OCI-LY7 (cell line): Measurements from ENCODE around the gene TK1. TPM values are rescaled to one million over a fixed set of nuclear protein-coding genes. Genes with fewer than 3 reads are reported as not detected.

Experiments used
- BruUV-seq: library from RNA; stranded (reverse); fragments of 400-500 nt; replicated peaks from 2 replicates; lab custom pipeline; 2021; lab: Mats Ljungman, UMichigan
- CTCF ChIA-PET: fragments of 300-600 bp; sonication (Branson Sonifier 250); formaldehyde crosslinking; loops from one replicate; lab custom pipeline; 2022; ENCODE audit warnings: antibody characterized with exemption; ENCODE audit not compliant: unreplicated experiment; lab: Charles Lee
- POLR2A ChIA-PET: fragments of 300-600 bp; sonication (Branson Sonifier 250); formaldehyde crosslinking; loops from one replicate; lab custom pipeline; 2022; ENCODE audit warnings: antibody characterized with exemption; lab: Charles Lee
- DNase-seq: peaks from one replicate; pipeline ENCODE4 v3.0.0-alpha.2; 2015; ENCODE audit warnings: low spot score
- H2AFZ ChIP-seq: fragments of 200-600 bp; sonication (generic), shearing (Covaris generic); 2 replicates; pipeline ENCODE4 v1.6.1; 2014; ENCODE audit warnings: mild to moderate bottlenecking, antibody characterized with exemption, low read length, moderate library complexity
- H3K27ac ChIP-seq: fragments of 200-600 bp; sonication (generic); 2 replicates; pipeline ENCODE4 v1.5.1; 2014; ENCODE audit warnings: mixed run types, low read depth, mild to moderate bottlenecking, moderate library complexity, low read length, inconsistent platforms; ENCODE audit not compliant: poor library complexity, severe bottlenecking
- H3K36me3 ChIP-seq: fragments of 200-600 bp; sonication (generic); 2 replicates; pipeline ENCODE4 v1.6.1; 2014; ENCODE audit warnings: mild to moderate bottlenecking, antibody characterized with exemption, low read length, moderate library complexity, mixed read lengths; ENCODE audit not compliant: insufficient read depth
- H3K4me1 ChIP-seq: fragments of 200-600 bp; sonication (generic); 2 replicates; pipeline ENCODE4 v1.5.1; 2014; ENCODE audit warnings: mild to moderate bottlenecking, low read length; ENCODE audit not compliant: insufficient read depth, poor library complexity, severe bottlenecking
- H3K4me2 ChIP-seq: fragments of 200-600 bp; sonication (generic); 2 replicates; pipeline ENCODE4 v1.6.1; 2014; ENCODE audit warnings: mild to moderate bottlenecking, low read length
- H3K4me3 ChIP-seq: fragments of 200-600 bp; sonication (generic); 2 replicates; pipeline ENCODE4 v1.5.1; 2014; ENCODE audit warnings: mild to moderate bottlenecking, low read depth, low read length; ENCODE audit not compliant: poor library complexity, severe bottlenecking
- H3K79me2 ChIP-seq: fragments of 200-600 bp; sonication (generic); 2 replicates; pipeline ENCODE4 v1.6.1; 2016; ENCODE audit warnings: low read depth, mild to moderate bottlenecking, low read length, moderate library complexity, mixed read lengths; ENCODE audit not compliant: insufficient read depth
- H3K9me2 ChIP-seq: fragments of 200-600 bp; sonication (generic); 2 replicates; pipeline ENCODE4 v1.6.1; 2016; ENCODE audit warnings: mild to moderate bottlenecking, low read length, mixed read lengths; ENCODE audit not compliant: insufficient read depth
- H3K9me3 ChIP-seq: fragments of 200-600 bp; sonication (generic); 2 replicates; pipeline ENCODE4 v1.6.1; 2014; ENCODE audit warnings: mild to moderate bottlenecking, mixed run types, low read length, mixed read lengths
- H4K20me1 ChIP-seq: fragments of 200-600 bp; sonication (generic); 2 replicates; pipeline ENCODE4 v1.6.1; 2014; ENCODE audit warnings: mild to moderate bottlenecking, antibody characterized with exemption, low read length, moderate library complexity, mixed read lengths; ENCODE audit not compliant: insufficient read depth
- EZH2phosphoT487 ChIP-seq: fragments of 200-600 bp; sonication (generic); IDR thresholded peaks from 2 replicates; pipeline ENCODE4 v1.6.1; 2018; ENCODE audit warnings: low read depth, borderline replicate concordance, mild to moderate bottlenecking, mixed run types, antibody characterized with exemption, low read length, moderate library complexity, mixed read lengths
- intact Hi-C: fragments of 100-400 bp; cut with micrococcal nuclease; formaldehyde crosslinking; loops from one replicate; pipeline ENCODE4 v1.10.0; 2022; ENCODE audit not compliant: unreplicated experiment
- total RNA-seq, 2 experiments: library from RNA; depleted of rRNA in 1 of 2; stranded (reverse); fragments of >200 nt in 1 of 2; shearing (Covaris generic) in 1 of 2; gene quantifications; 2 replicates each; pipeline ENCODE4 v1.2.3, GENCODE V29; 2014 to 2022
- TF ChIP-seq, protein P1 (sequence below): fragments of 200-600 bp; sonication (generic); conservative IDR thresholded peaks from 2 replicates; pipeline ENCODE4 v1.5.1; 2014; ENCODE audit warnings: mild to moderate bottlenecking, antibody characterized with exemption, low read length, moderate library complexity, mixed read lengths

The TK1 gene
- total RNA-seq, 2 experiments from 2014 or later: 108 to 149 TPM

- no TSS peak for BruUV-seq
- H3K4me1 ChIP-seq: peaks cover 39% of the 10 kb centered on the region
- no peak for TF ChIP-seq EZH2phosphoT487
- TF ChIP-seq, protein P1, sequence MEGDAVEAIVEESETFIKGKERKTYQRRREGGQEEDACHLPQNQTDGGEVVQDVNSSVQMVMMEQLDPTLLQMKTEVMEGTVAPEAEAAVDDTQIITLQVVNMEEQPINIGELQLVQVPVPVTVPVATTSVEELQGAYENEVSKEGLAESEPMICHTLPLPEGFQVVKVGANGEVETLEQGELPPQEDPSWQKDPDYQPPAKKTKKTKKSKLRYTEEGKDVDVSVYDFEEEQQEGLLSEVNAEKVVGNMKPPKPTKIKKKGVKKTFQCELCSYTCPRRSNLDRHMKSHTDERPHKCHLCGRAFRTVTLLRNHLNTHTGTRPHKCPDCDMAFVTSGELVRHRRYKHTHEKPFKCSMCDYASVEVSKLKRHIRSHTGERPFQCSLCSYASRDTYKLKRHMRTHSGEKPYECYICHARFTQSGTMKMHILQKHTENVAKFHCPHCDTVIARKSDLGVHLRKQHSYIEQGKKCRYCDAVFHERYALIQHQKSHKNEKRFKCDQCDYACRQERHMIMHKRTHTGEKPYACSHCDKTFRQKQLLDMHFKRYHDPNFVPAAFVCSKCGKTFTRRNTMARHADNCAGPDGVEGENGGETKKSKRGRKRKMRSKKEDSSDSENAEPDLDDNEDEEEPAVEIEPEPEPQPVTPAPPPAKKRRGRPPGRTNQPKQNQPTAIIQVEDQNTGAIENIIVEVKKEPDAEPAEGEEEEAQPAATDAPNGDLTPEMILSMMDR: no peak
- no peaks in the 10 kb centered on the region for H3K9me3 ChIP-seq
- peak overlapping the region; percentile 29 for H3K4me3 ChIP-seq
- H3K27ac ChIP-seq: peak overlapping the region; percentile 68
- no peaks in the 10 kb centered on the region for H3K79me2 ChIP-seq
- intact Hi-C loops: no loop called here
- POLR2A ChIA-PET: interaction anchor here (0.5 to 1.1 kb wide), 3 partner anchors 15 to 67 kb away, joined by 3 to 8 read pairs (median 3); partner anchors contain the start of genes BIRC5 and TMC8
- CTCF ChIA-PET: no interaction called here
- H3K9me2 ChIP-seq: no peaks in the 10 kb centered on the region
- no peak overlapping the region; the same call in 1 of the 2 replicates for H2AFZ ChIP-seq
- DNase-seq: no peak
- H3K36me3 ChIP-seq: peaks cover 6% of the 10 kb centered on the region
- H4K20me1 ChIP-seq: no peaks in the 10 kb centered on the region
- peak overlapping the region; percentile 72 for H3K4me2 ChIP-seq
Measured at GRCh38 chr17:78146881-78147280, 40.0 kb downstream of the TK1 start.

GRCh38 chr17:78146471-78146869, 40.4 kb downstream of the TK1 start:
- Histone ChIP-seq H3K9me3 (no peaks in the 10 kb centered on the region), H3K4me1 (peaks cover 35% of the 10 kb centered on the region), H3K27ac (no peak overlapping the region), H3K36me3 (peaks cover 10% of the 10 kb centered on the region), H3K4me2 (peak overlapping the region; percentile 72), H3K79me2 (no peaks in the 10 kb centered on the region), H3K9me2 (no peaks in the 10 kb centered on the region), H2AFZ (no peak overlapping the region; the same call in 1 of the 2 replicates), H3K4me3 (no peak overlapping the region), H4K20me1 (no peaks in the 10 kb centered on the region)
- no TSS peak for BruUV-seq
- no peak for TF ChIP-seq EZH2phosphoT487
- TF ChIP-seq, protein P1: no peak
- intact Hi-C loops: no loop called here
- ChIA-PET POLR2A (interaction anchor here (0.5 kb wide), 1 partner anchor 67 kb away, joined by 3 read pairs; the partner anchor contains the start of gene BIRC5), CTCF (no interaction called here)
- DNase-seq: no peak
